GM18519 (cell line): ENCODE data around the gene PROZ.

ENCODE experiments used
- ATAC-seq: cut with Tn5 transposase; IDR thresholded peaks from one replicate; pipeline ENCODE4 v1.9.1; 2021; ENCODE audit warnings: mild to moderate bottlenecking, moderate library complexity; ENCODE audit not compliant: unreplicated experiment, low FRiP score

PROZ gene

GRCh38 chr13:113196970-113197737, 38.7 kb downstream of the PROZ start:
- no peak for ATAC-seq

- ATAC-seq: no peak
Observed at GRCh38 chr13:113201815-113202214, 43.4 kb downstream of the PROZ start.

GRCh38 chr13:113202912-113203311, 44.5 kb downstream of the PROZ start:
- ATAC-seq: no peak

- ATAC-seq: no peak
Observed at GRCh38 chr13:113203507-113204377, 45.3 kb downstream of the PROZ start.

- ATAC-seq: no peak
Observed at GRCh38 chr13:113204378-113204734, 45.9 kb downstream of the PROZ start.

- ATAC-seq: no peak
Observed at GRCh38 chr13:113205428-113205931, 47.0 kb downstream of the PROZ start.

GRCh38 chr13:113207460-113207859, 49.0 kb downstream of the PROZ start:
- ATAC-seq: no peak

- ATAC-seq: peak; percentile 3
Observed at GRCh38 chr13:113207890-113208420, 49.5 kb downstream of the PROZ start.

GRCh38 chr13:113208421-113209335, 50.2 kb downstream of the PROZ start, which contains the start of gene PCID2:
PCID2 (minus strand) TSS chr13:113208669; CDS start chr13:113208634, 35 bp downstream.
- ATAC-seq: peak; percentile 50

- peak; percentile 4 for ATAC-seq
Observed at GRCh38 chr13:113209336-113209758, 50.9 kb downstream of the PROZ start, which contains the start of gene CUL4A. CUL4A (plus strand) TSS chr13:113209613; CDS start chr13:113209628, 15 bp downstream.

- ATAC-seq: peak; percentile 35
Observed at GRCh38 chr13:113209759-113210421, 51.4 kb downstream of the PROZ start.

GRCh38 chr13:113210833-113211232, 52.4 kb downstream of the PROZ start:
- ATAC-seq: no peak

GRCh38 chr13:113211774-113212173, 53.3 kb downstream of the PROZ start:
- ATAC-seq: no peak

GRCh38 chr13:113216254-113217048, 58.0 kb downstream of the PROZ start:
- no peak for ATAC-seq

- ATAC-seq: no peak
Observed at GRCh38 chr13:113218586-113218985, 60.1 kb downstream of the PROZ start.

- ATAC-seq: no peak
Observed at GRCh38 chr13:113219256-113219940, 61.0 kb downstream of the PROZ start.

- ATAC-seq: no peak
Observed at GRCh38 chr13:113220141-113220598, 61.7 kb downstream of the PROZ start.

- ATAC-seq: no peak
Observed at GRCh38 chr13:113220877-113221276, 62.4 kb downstream of the PROZ start.
